Neural cell (in vitro differentiated cells): ENCODE data around the gene SLC9A5. TPM values are rescaled to one million over a fixed set of nuclear protein-coding genes. Genes with fewer than 3 reads are reported as not detected.

Experiments
- H2AFZ ChIP-seq: fragments of 200-600, 300-800 bp; sonication (generic), shearing (Covaris generic); 2 replicates; pipeline ENCODE4 v1.6.0; 2014; ENCODE audit warnings: low read depth, mild to moderate bottlenecking, antibody characterized with exemption, low read length, moderate library complexity
- H3F3A ChIP-seq: fragments of 200-600 bp; shearing (Covaris generic); 2 replicates; pipeline ENCODE4 v1.6.1; 2016; ENCODE audit warnings: mild to moderate bottlenecking, moderate library complexity, mixed read lengths, antibody characterized with exemption, low read length; ENCODE audit not compliant: insufficient read depth, poor library complexity, severe bottlenecking
- H3K27ac ChIP-seq: fragments of 200-600, 300-800 bp; sonication (generic), shearing (Covaris generic); 2 replicates; pipeline ENCODE4 v1.5.1; 2014; ENCODE audit warnings: mild to moderate bottlenecking, low read length, moderate library complexity
- H3K27me3 ChIP-seq: fragments of 300-800, 200-600 bp; sonication (generic), shearing (Covaris generic); 2 replicates; pipeline ENCODE4 v1.6.0; 2014; ENCODE audit warnings: mild to moderate bottlenecking, low read depth, low read length, moderate library complexity; ENCODE audit not compliant: insufficient read depth
- H3K36me3 ChIP-seq: fragments of 300-800, 200-600 bp; sonication (generic), shearing (Covaris generic); 2 replicates; pipeline ENCODE4 v1.5.1; 2014; ENCODE audit warnings: mild to moderate bottlenecking, antibody characterized with exemption, low read length, moderate library complexity; ENCODE audit not compliant: insufficient read depth
- H3K4me2 ChIP-seq: fragments of 300-800, 200-600 bp; sonication (generic), shearing (Covaris generic); 2 replicates; pipeline ENCODE4 v1.6.0; 2014; ENCODE audit warnings: mild to moderate bottlenecking, low read length
- H3K4me3 ChIP-seq: fragments of 300-800, 200-600 bp; sonication (generic), shearing (Covaris generic); 2 replicates; pipeline ENCODE4 v1.5.1; 2014; ENCODE audit warnings: mild to moderate bottlenecking, low read length, moderate library complexity
- H3K79me2 ChIP-seq: fragments of 200-600 bp; shearing (Covaris generic); replicated peaks from 2 replicates; pipeline ENCODE4 v1.6.0; 2014; ENCODE audit warnings: mild to moderate bottlenecking, low read length, moderate library complexity; ENCODE audit not compliant: insufficient read depth
- H3K9ac ChIP-seq: fragments of 300-800, 200-600 bp; sonication (generic), shearing (Covaris generic); 2 replicates; pipeline ENCODE4 v1.6.1; 2016; ENCODE audit warnings: mild to moderate bottlenecking, low read length, mixed read lengths
- H3K9me2 ChIP-seq: fragments of 200-600 bp; shearing (Covaris generic); 2 replicates; pipeline ENCODE4 v1.6.1; 2016; ENCODE audit warnings: mild to moderate bottlenecking, low read length, mixed read lengths; ENCODE audit not compliant: insufficient read depth
- H3K9me3 ChIP-seq: fragments of 200-600, 300-800 bp; sonication (generic), shearing (Covaris generic); 2 replicates; pipeline ENCODE4 v1.6.1; 2016; ENCODE audit warnings: mild to moderate bottlenecking, mixed run types, low read length, moderate library complexity, mixed read lengths
- H4K20me1 ChIP-seq: fragments of 200-600 bp; shearing (Covaris generic); 2 replicates; pipeline ENCODE4 v1.6.1; 2016; ENCODE audit warnings: mild to moderate bottlenecking, mixed run types; ENCODE audit not compliant: insufficient read depth
- CTCF ChIP-seq: fragments of 450-650 bp; IDR thresholded peaks from 2 replicates; pipeline ENCODE4 v1.5.1; 2014; ENCODE audit warnings: antibody characterized with exemption, mild to moderate bottlenecking, moderate library complexity; ENCODE audit not compliant: poor library complexity, severe bottlenecking
- EP300 ChIP-seq: fragments of 450-650 bp; conservative IDR thresholded peaks from 2 replicates; pipeline ENCODE4 v1.6.1; 2014; ENCODE audit warnings: antibody characterized with exemption, mild to moderate bottlenecking, moderate library complexity; ENCODE audit not compliant: poor library complexity, severe bottlenecking
- EZH2 ChIP-seq: fragments of 200-600, 300-800 bp; shearing (Covaris generic), sonication (generic); IDR thresholded peaks from 2 replicates; pipeline ENCODE4 v1.6.1; 2014; ENCODE audit warnings: antibody characterized with exemption, low read length, borderline replicate concordance, mild to moderate bottlenecking; ENCODE audit not compliant: insufficient read depth, poor library complexity, severe bottlenecking
- MXI1 ChIP-seq: fragments of 450-650 bp; conservative IDR thresholded peaks from 2 replicates; pipeline ENCODE4 v1.6.1; 2014; ENCODE audit warnings: antibody characterized with exemption, mild to moderate bottlenecking; ENCODE audit not compliant: poor library complexity, severe bottlenecking
- POLR2AphosphoS5 ChIP-seq: IDR thresholded peaks from 2 replicates; pipeline ENCODE4 v1.6.1; 2012
- RAD21 ChIP-seq: fragments of 450-650 bp; conservative IDR thresholded peaks from 2 replicates; pipeline ENCODE4 v1.6.1; 2014; ENCODE audit warnings: antibody characterized with exemption, mild to moderate bottlenecking, moderate library complexity
- REST ChIP-seq: IDR thresholded peaks from 2 replicates; pipeline ENCODE4 v1.6.1; 2012; ENCODE audit warnings: borderline replicate concordance
- SMC3 ChIP-seq: fragments of 450-650 bp; conservative IDR thresholded peaks from 2 replicates; pipeline ENCODE4 v1.6.1; 2014; ENCODE audit warnings: antibody characterized with exemption, mild to moderate bottlenecking, moderate library complexity; ENCODE audit not compliant: poor library complexity
- TAF1 ChIP-seq: IDR thresholded peaks from 2 replicates; pipeline ENCODE4 v1.6.1; 2012; ENCODE audit warnings: low read depth
- polyA plus RNA-seq: library from polyadenylated mRNA; depleted of rRNA; stranded (reverse); fragments of >200 nt; gene quantifications from 2 replicates; pipeline ENCODE4 v1.2.3, GENCODE V29; 2014

The SLC9A5 gene
- polyA plus RNA-seq, 1 donor from 2014 or later: 1.8 TPM

GRCh38 chr16:67243481-67243880, 5.3 kb upstream of the SLC9A5 start:
- Histone ChIP-seq H3K9ac (no peak overlapping the region), H3K9me2 (no peaks in the 10 kb centered on the region), H3K27me3 (peaks cover 27% of the 10 kb centered on the region), H3F3A (no peaks in the 10 kb centered on the region), H3K27ac (no peak overlapping the region), H4K20me1 (no peaks in the 10 kb centered on the region), H3K4me3 (no peak overlapping the region), H3K4me2 (no peak overlapping the region), H3K9me3 (no peaks in the 10 kb centered on the region), H3K36me3 (no peaks in the 10 kb centered on the region), H2AFZ (no peak overlapping the region), H3K79me2 (no peaks in the 10 kb centered on the region)
- TF ChIP-seq EP300 (no peak), REST (no peak), MXI1 (no peak), CTCF (no peak), EZH2 (no peak), RAD21 (no peak), SMC3 (no peak), POLR2AphosphoS5 (no peak), TAF1 (no peak)

DNA sequence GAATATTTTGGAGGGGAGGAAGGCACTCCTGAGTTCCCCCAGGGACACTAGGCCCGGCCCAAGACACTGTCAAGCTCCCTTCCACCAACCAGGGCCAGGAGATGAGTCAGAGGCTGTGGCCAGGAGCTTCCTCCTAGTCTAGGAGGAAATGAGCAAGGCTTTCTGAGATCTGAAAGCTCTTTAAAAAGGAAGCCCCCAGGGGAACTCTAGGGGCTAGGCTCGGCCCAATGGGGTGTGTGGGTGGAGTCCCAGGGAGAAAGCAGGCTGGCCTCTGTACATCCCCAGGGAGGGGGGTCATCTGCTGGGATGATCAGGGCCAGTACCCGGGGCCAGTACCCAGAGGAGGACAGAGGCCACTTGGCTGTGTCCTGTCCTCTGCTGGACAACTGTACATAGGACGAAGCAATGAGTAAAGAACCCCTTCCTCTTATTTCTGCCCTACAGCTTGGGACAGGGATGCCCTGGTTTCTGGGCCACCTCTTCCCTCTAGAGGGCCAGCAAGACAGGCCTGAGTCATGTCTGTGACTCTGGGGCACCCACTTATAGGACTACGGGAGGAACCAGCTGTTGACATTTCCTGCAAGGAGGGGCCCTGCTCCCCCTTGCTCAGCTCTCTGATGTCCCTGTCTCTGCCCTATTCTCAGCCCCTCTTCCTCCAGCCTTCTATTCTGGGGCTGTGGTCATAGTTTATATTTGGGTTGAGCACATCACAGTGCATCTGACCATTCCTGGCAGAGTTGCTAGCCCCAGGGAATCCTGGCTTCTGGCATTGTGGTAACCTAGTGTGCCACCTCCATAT, 4.2 kb upstream of the SLC9A5 start:
- H3K4me2 ChIP-seq: no peak overlapping the region
- TF ChIP-seq TAF1 (no peak), REST (no peak), EP300 (no peak), POLR2AphosphoS5 (no peak), SMC3 (no peak)
- no peak overlapping the region for H2AFZ ChIP-seq

More for the DNA sequence above, 4.2 kb upstream of the SLC9A5 start:
- H3F3A ChIP-seq: no peaks in the 10 kb centered on the region
- no peaks in the 10 kb centered on the region for H3K9me3 ChIP-seq
- H3K9me2 ChIP-seq: no peaks in the 10 kb centered on the region
- H4K20me1 ChIP-seq: no peaks in the 10 kb centered on the region
- no peak overlapping the region for H3K27ac ChIP-seq
- no peak overlapping the region for H3K9ac ChIP-seq
- peaks cover 38% of the 10 kb centered on the region for H3K27me3 ChIP-seq
- no peak overlapping the region for H3K4me3 ChIP-seq
- H3K36me3 ChIP-seq: no peaks in the 10 kb centered on the region
- no peaks in the 10 kb centered on the region for H3K79me2 ChIP-seq
